22Rv1 (cell line): ENCODE data around the gene APLN.

Source experiments
- ZFX ChIP-seq: fragments of 450-650 bp; IDR thresholded peaks from 2 replicates; pipeline ENCODE4 v1.6.1; 2017; ENCODE audit warnings: antibody characterized with exemption, borderline replicate concordance
- TF ChIP-seq, protein P1 (sequence below): fragments of 450-650 bp; IDR thresholded peaks from 2 replicates; pipeline ENCODE4 v1.5.1; 2017; ENCODE audit warnings: mild to moderate bottlenecking

GRCh38 chrX:129679901-129680300, 25.1 kb upstream of the APLN start:
- TF ChIP-seq, protein P1, sequence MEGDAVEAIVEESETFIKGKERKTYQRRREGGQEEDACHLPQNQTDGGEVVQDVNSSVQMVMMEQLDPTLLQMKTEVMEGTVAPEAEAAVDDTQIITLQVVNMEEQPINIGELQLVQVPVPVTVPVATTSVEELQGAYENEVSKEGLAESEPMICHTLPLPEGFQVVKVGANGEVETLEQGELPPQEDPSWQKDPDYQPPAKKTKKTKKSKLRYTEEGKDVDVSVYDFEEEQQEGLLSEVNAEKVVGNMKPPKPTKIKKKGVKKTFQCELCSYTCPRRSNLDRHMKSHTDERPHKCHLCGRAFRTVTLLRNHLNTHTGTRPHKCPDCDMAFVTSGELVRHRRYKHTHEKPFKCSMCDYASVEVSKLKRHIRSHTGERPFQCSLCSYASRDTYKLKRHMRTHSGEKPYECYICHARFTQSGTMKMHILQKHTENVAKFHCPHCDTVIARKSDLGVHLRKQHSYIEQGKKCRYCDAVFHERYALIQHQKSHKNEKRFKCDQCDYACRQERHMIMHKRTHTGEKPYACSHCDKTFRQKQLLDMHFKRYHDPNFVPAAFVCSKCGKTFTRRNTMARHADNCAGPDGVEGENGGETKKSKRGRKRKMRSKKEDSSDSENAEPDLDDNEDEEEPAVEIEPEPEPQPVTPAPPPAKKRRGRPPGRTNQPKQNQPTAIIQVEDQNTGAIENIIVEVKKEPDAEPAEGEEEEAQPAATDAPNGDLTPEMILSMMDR, result no peak
- TF ChIP-seq ZFX, result no peak
